SH-SY5Y (cell line): ENCODE measurements around the gene ARFGAP1.

Experiments used
- GATA2 ChIP-seq: IDR thresholded peaks from 2 replicates; pipeline ENCODE4 v1.6.1; 2011; ENCODE audit warnings: mild to moderate bottlenecking, low read depth, low read length
- GATA3 ChIP-seq: IDR thresholded peaks from 2 replicates; pipeline ENCODE4 v1.6.1; 2011; ENCODE audit warnings: low read depth, mild to moderate bottlenecking, low read length, moderate library complexity

DNA sequence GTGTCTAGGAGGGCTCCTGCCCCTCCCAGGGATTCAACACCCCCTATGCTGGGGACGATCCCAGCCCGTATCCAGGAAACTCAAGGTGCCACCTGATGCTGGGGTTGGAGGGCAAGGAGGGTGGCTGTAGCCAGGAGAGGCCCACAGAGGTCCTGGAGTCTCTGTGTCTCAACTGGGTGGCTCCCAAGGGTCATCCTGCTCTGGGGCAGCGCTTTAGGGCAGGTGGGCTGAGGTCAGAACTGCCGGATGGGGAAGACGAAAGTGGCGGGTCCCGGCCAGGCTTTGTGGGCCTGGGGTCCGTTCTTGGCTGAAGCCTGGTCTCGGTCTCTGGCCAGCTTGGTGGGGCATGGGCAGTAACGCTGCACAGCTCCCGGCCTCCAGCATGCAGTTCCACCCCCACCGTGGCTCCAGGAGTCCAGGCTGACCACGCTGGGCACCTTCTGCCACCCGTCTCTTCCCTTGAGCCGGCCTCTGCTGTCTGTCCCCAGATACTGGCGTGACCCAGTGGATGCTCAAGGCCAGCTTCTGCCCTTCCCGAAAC lies 17.6 kb downstream of the ARFGAP1 start:
- no peak for TF ChIP-seq GATA3
- no peak for TF ChIP-seq GATA2
